ENCODE data around the gene ABHD5.
"Not testable (repeated sequence)": the region's sequence is repeated elsewhere in the genome, so short reads cannot be mapped to it uniquely, and the experiment has no call there.

The ABHD5 gene

GRCh38 chr3:43670635-43671522 is 19.9 kb upstream of the ABHD5 start:
- DNase-seq (ENCODE audit: insufficient read length) (no peak), FAIRE-seq (no peak)
- TF ChIP-seq TAF1 (IDR thresholded peaks at IDR 0.05; ENCODE audit: borderline replicate concordance, low read depth, low read length) (no peak), POLR2A (IDR thresholded peaks at IDR 0.05; ENCODE audit: low read depth, low read length) (no peak), POLR2AphosphoS5 (IDR thresholded peaks at IDR 0.05; ENCODE audit: low read depth, low read length) (no peak)

- TF ChIP-seq POLR2AphosphoS5 (IDR thresholded peaks at IDR 0.05; ENCODE audit: low read depth, low read length): no peak
- DNase-seq (ENCODE audit: insufficient read length) (no peak), FAIRE-seq (no peak)
Observed at GRCh38 chr3:43674345-43675085, 16.2 kb upstream of the ABHD5 start.

GRCh38 chr3:43675593-43675992 is 15.1 kb upstream of the ABHD5 start:
- no peak for TF ChIP-seq TAF1 (IDR thresholded peaks at IDR 0.05; ENCODE audit: borderline replicate concordance, low read depth, low read length)
- TF ChIP-seq POLR2A (IDR thresholded peaks at IDR 0.05; ENCODE audit: low read depth, low read length): no peak
- TF ChIP-seq POLR2AphosphoS5 (IDR thresholded peaks at IDR 0.05; ENCODE audit: low read depth, low read length): no peak
- DNase-seq (ENCODE audit: insufficient read length) (no peak), FAIRE-seq (no peak)

DNA sequence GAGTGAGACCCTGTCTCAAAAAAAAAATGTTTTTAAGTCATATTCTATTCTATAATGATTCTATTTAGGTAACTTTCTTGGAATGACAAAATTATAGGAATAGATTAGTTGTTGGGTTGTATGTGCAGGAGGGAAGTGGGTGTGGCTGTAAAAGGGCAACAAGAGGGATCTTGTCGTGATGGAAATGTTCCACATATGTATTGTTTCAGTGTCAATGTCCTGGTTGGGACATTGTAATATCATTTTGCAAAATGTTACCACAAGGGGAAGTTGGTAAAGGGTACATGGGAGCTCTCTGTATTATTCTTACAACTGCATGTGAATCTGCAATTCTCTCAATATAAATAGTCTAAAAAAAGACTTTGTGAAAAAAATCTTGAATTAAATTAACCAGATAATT is 14.3 kb upstream of the ABHD5 start:
- DNase-seq (ENCODE audit: insufficient read length): no peak
- TF ChIP-seq POLR2AphosphoS5 (IDR thresholded peaks at IDR 0.05; ENCODE audit: low read depth, low read length) (no peak), POLR2A (IDR thresholded peaks at IDR 0.05; ENCODE audit: low read depth, low read length) (no peak), TAF1 (IDR thresholded peaks at IDR 0.05; ENCODE audit: borderline replicate concordance, low read depth, low read length) (no peak)
- no peak for FAIRE-seq

GRCh38 chr3:43678375-43678774 is 12.4 kb upstream of the ABHD5 start:
- DNase-seq (ENCODE audit: insufficient read length); FAIRE-seq: not testable (repeated sequence)

DNA sequence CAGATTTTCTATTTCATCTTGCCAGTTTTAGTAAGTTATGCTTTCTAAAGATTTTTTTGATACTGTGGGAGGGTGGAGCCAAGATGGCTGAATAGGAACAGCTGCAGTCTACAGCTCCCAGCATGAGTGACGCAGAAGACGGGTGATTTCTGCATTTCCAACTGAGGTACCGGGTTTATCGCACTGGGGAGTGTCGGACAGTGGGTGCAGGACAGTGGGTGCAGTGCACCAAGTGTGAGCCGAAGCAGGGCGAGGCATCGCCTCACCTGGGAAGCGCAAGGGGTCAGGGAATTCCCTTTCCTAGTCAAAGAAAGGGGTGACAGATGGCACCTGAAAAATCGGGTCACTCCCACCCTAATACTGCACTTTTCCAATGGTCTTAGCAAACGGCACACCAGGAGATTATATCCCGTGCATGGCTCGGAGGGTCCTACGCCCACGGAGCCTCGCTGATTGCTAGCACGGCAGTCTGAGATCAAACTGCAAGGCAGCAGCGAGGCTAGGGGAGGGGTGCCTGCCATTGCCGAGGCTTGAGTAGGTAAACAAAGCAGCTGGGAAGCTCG is 11.8 kb upstream of the ABHD5 start:
- DNase-seq (ENCODE audit: insufficient read length); FAIRE-seq: not testable (repeated sequence)

DNA sequence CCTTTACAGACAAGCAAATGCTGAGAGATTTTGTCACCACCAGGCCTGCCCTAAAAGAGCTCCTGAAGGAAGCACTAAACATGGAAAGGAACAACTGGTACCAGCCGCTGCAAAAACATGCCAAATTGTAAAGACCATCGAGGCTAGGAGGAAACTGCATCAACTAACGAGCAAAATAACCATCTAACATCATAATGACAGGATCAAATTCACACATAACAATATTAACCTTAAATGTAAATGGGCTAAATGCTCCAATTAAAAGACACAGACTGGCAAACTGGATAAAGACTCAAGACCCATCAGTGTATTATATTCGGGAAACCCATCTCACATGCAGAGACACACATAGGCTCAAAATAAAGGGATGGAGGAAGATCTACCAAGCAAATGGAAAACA is 9.9 kb upstream of the ABHD5 start:
- FAIRE-seq; DNase-seq (ENCODE audit: insufficient read length): not testable (repeated sequence)

DNA sequence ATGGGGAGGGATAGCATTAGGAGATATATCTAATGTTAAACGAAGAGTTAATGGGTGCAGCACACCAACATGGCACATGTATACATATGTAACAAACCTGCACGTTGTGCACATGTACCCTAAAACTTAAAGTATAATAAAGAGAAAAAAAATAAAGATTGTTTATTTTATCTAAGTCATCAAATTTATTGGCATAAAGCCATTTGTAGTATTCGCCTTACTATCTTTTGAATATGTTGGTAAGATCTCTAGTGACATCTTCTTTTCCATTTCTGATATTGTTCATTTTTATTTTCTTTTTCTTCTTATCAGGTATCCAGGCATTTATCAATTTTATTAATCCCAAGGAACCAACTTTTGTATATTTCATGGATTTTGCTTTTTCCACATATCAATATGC is 5.8 kb upstream of the ABHD5 start:
- FAIRE-seq: no peak
- TF ChIP-seq TAF1 (IDR thresholded peaks at IDR 0.05; ENCODE audit: borderline replicate concordance, low read depth, low read length): no peak
- TF ChIP-seq POLR2A (IDR thresholded peaks at IDR 0.05; ENCODE audit: low read depth, low read length): no peak
- no peak for TF ChIP-seq POLR2AphosphoS5 (IDR thresholded peaks at IDR 0.05; ENCODE audit: low read depth, low read length)
- DNase-seq (ENCODE audit: insufficient read length): no peak

GRCh38 chr3:43685921-43686320 is 4.8 kb upstream of the ABHD5 start:
- no peak for DNase-seq (ENCODE audit: insufficient read length)
- TF ChIP-seq POLR2A (IDR thresholded peaks at IDR 0.05; ENCODE audit: low read depth, low read length) (no peak), POLR2AphosphoS5 (IDR thresholded peaks at IDR 0.05; ENCODE audit: low read depth, low read length) (no peak), TAF1 (IDR thresholded peaks at IDR 0.05; ENCODE audit: borderline replicate concordance, low read depth, low read length) (no peak)
- FAIRE-seq: no peak

GRCh38 chr3:43686333-43686699 is 4.4 kb upstream of the ABHD5 start:
- FAIRE-seq (no peak), DNase-seq (ENCODE audit: insufficient read length) (no peak)
- TF ChIP-seq POLR2AphosphoS5 (IDR thresholded peaks at IDR 0.05; ENCODE audit: low read depth, low read length) (no peak), TAF1 (IDR thresholded peaks at IDR 0.05; ENCODE audit: borderline replicate concordance, low read depth, low read length) (no peak), POLR2A (IDR thresholded peaks at IDR 0.05; ENCODE audit: low read depth, low read length) (no peak)

DNA sequence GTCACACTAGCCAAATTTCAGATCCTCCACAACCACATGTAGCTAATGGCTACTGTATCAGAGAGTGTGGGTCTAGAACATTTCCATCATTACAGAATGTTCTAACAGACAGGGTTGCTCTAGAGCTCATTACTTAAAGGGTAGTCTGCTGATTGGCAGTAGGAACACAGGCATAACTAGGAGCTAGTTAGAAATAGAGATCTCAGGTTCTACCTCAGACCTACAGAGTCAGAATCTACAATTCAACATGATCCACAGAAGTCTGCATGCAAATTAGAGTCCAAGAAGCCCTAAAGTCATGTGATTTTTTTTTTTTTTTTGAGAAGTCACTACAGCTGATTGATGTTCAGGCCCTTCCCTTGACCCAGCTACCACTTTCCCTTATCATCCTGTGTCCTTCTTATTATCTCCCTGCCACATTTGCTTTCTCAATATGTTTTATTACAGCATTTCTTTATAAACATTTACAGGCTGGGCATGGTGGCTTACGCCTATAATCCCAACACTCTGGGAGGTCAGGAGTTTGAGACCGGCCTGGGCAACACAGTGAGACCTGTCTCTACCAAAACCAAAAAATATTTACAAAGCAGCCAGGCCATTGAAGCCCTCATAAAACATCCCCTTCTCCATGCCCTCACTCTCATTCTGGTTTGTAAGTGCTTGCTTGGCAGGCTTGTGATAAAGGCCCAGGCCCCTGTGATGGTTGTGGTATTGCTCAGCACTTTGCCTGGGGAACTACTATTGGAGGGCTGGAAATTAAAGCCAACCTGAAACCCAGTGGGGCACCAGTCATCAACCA is 3.8 kb upstream of the ABHD5 start:
- no peak for FAIRE-seq
- no peak for DNase-seq (ENCODE audit: insufficient read length)
- TF ChIP-seq TAF1 (IDR thresholded peaks at IDR 0.05; ENCODE audit: borderline replicate concordance, low read depth, low read length) (no peak), POLR2AphosphoS5 (IDR thresholded peaks at IDR 0.05; ENCODE audit: low read depth, low read length) (no peak), POLR2A (IDR thresholded peaks at IDR 0.05; ENCODE audit: low read depth, low read length) (no peak)

DNA sequence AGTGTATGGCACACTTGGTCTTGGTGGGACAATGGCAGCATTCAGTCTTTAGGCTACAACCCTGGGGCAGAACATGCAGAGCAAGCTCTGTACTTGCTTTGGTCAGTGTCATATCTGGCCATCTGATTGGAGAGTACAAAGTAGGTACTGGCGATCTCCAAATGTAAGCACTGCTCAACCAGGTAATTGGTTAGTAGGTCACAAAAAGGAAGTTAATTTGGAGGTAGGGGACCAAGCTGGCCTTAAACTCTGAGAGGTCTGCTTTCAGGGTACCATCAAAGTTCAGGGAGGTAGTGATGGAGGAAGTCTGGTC is 3.3 kb upstream of the ABHD5 start:
- TF ChIP-seq POLR2A (IDR thresholded peaks at IDR 0.05; ENCODE audit: low read depth, low read length) (no peak), TAF1 (IDR thresholded peaks at IDR 0.05; ENCODE audit: borderline replicate concordance, low read depth, low read length) (no peak)
- FAIRE-seq: no peak
- no peak for DNase-seq (ENCODE audit: insufficient read length)
